ENCODE results near the gene CTNNBL1.
"Not testable (repeated sequence)": the region's sequence is repeated elsewhere in the genome, so short reads cannot be mapped to it uniquely, and the experiment has no call there.

The CTNNBL1 gene

GRCh38 chr20:37711994-37712964 is 18.4 kb downstream of the CTNNBL1 start:
- no peak for DNase-seq

DNA sequence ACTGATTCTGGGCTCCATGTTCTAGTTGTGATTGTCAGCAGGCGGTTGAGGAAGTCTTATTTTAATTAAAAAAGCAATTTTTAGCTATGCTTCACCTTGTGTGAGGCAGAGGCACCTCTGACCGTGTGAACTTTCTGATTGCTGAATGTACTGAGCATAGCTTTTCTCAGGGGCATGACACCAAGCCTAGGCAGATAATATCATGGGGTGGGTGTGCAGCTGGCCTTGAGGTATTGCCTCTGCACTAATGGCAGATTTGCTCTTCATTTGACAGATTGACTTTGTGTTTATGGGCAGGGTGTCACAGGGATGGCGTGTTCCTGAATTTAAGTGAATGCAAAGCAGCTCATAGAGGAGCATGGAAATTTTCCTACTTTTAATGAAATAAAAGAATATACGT is 19.6 kb downstream of the CTNNBL1 start:
- DNase-seq, result no peak

DNA sequence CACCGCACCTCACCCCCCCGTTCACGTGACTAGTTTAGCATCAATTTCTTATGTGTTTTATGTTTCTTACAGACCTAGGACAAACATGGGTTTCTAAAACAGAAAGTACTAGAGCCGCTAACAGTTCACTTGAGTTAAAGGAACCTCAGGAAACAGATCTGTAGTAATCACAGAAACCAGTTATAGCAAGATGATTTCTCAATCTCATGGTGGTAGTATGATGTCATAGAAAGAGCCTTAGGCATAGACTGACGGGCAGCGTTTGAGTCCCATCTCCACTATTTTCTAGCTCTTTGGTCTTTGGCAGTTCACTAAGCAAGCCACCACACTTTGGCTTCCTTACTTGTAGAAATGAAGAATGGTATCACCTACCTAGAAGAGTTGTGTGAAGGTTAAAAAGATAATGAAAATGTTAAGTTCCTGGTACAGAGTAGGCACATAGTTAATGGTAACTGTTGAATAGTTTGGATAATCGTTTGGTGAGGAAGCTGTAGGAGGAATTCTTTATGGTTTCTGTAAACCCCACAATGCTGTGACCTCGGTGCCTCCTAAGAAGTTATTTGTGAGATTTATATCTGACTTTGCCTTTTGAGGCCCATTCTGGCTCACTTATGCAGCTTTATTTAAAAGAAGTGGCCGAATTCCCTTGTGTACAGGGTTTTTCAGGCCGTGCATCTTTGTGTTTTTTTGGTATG is 21.3 kb downstream of the CTNNBL1 start:
- DNase-seq, result no peak

- no peak for DNase-seq
Measured at GRCh38 chr20:37721751-37722150, 27.9 kb downstream of the CTNNBL1 start.

- DNase-seq, result not testable (repeated sequence)
Measured at GRCh38 chr20:37722312-37722711, 28.5 kb downstream of the CTNNBL1 start.

DNA sequence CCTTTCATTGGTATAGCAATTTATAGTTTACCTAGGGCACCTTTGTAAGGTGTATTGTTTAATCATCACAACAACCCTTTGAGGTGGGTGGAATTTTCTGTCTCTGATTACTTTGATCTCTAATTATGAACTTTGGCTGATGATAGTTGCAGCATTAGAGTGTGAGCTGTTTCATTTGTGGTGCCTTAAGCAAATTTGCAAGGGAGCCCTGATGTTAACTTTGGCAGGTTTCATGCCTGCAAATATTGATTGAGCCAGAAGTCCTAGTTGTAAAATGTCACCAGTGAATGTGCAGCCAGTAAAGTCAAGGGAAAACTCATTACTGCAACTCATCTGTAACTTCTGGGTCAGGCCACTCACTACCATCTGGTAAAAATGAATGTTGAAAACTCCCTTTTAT is 29.8 kb downstream of the CTNNBL1 start:
- DNase-seq, result no peak

GRCh38 chr20:37725165-37725564 is 31.3 kb downstream of the CTNNBL1 start:
- DNase-seq, result no peak

GRCh38 chr20:37725855-37726254 is 32.0 kb downstream of the CTNNBL1 start:
- DNase-seq, result no peak

DNA sequence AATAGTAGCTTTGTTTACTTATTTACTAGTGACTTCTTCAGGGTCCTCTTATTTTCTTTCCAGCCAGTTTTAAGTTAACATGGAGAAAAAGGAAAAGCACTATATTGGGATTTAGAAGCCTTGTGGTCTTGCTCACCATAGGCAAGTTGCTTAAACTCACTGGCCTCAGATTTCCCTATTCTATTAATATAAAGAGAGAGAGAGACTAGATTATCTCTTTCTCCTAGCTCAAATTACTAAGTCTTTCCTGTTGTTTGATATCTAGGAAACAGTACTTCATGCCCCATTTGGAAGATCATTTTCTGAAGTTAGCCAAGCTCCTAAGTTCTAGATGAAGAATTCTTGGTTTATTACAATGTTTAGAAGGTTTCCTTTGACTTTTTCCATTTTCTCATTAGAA is 32.5 kb downstream of the CTNNBL1 start:
- DNase-seq, result no peak

- DNase-seq, result no peak
Measured at GRCh38 chr20:37726971-37727956, 33.4 kb downstream of the CTNNBL1 start.

DNA sequence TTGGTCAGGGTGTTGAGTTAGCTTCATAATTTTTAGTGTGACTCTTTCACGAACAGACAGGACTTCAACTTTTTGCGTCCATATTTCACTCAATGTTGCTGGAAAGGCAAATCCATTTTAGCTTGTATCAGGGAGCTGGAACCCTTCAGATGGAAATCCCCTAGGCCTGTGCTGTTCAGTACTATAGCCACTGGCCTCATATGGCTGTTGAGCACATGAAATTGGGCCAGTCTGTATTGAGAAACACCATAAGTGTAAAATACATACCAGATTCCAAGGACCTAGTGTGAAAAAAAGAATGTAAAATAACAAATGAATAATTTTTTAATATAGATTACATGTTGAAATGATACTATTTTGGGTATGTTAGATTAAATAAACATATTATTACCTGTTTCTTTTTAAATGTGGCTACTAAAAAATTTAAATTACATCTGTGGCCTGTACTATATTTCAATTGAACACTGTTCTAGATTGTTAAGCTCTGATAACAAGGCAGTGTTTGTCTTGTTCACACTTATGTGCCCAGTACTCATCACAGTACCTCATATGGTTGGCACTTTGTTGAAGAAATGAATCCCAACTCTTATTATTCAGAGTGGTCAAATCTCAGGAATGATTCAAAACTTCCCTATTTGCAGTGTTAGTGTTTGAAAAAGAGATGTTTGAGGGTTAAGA is 34.3 kb downstream of the CTNNBL1 start:
- DNase-seq, result no peak

- DNase-seq, result no peak
Measured at GRCh38 chr20:37728635-37728983, 34.8 kb downstream of the CTNNBL1 start.

- DNase-seq, result no peak
Measured at GRCh38 chr20:37729452-37729851, 35.6 kb downstream of the CTNNBL1 start.

- DNase-seq, result no peak
Measured at GRCh38 chr20:37729909-37730308, 36.1 kb downstream of the CTNNBL1 start.

DNA sequence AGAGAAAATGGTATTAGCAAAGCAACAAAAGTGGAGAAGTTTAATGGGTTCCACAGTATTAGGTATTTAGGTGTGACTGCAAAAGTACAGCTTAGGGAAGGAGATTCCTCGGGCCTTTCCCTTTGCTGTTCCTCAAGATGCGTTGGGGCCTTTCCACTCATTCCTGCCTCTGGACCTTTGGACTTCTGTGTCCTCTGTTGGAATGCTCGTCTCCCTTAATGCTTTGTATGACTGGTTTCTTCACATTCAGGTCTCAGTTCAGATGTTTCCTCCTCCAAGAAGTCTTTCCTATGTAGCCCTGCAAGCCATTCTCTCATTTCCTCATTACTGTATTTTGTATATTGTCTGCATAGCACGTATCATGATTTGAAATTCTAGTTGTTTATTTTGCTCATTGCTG is 39.6 kb downstream of the CTNNBL1 start:
- no peak for DNase-seq

- DNase-seq, result no peak
Measured at GRCh38 chr20:37734228-37734985, 40.6 kb downstream of the CTNNBL1 start.

- DNase-seq, result no peak
Measured at GRCh38 chr20:37735541-37735940, 41.7 kb downstream of the CTNNBL1 start.

DNA sequence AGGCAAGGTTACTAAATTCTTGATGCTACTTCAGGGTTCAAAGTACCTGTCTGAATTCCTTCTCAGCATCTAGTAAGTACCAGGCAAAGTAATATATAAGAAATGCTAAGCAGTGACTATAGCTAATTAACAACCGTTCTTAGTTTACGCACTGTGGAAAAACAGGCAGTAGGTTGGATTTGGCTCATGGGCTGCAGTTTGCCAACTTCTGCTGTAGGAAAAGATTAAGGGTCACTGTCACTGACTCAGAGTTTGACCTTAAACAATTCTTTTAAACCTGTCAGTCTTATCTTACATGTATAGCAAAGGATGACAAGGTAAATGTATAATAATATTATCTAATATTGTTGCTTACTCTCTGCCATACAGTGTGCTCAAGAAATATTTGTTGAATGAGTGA is 42.3 kb downstream of the CTNNBL1 start:
- no peak for DNase-seq

DNA sequence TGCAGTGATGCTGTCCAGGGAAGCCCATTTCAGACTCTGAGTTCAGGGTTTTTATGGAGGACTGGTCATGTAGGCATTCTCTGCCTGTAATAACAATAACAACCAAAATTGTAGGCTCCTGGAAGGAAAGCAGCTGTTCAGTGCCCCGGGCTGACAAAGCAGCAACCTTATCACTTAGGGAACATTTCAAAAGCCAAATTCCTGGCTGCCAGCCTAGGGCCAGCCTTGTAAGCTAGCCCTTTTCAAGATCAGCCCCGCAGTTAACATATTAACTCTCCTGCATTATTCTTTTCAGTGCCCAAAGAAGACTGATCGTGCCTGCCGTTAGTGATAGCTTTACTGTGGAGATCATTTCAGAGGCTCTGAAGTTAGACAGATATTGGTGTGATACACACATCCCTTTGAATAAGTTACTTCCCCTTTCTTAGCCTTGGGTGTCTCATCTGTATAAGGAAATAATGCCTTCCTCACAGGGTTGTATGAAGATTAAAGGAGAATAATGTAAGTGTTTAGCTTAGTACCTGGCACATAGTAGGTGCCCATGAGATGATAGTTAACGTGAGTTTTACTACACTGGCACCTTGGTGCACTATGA is 44.1 kb downstream of the CTNNBL1 start:
- no peak for DNase-seq

GRCh38 chr20:37741055-37741454 is 47.2 kb downstream of the CTNNBL1 start:
- no peak for DNase-seq

GRCh38 chr20:37741570-37741969 is 47.7 kb downstream of the CTNNBL1 start:
- no peak for DNase-seq
